ENCODE data around the gene PALLD.

The PALLD gene

DNA sequence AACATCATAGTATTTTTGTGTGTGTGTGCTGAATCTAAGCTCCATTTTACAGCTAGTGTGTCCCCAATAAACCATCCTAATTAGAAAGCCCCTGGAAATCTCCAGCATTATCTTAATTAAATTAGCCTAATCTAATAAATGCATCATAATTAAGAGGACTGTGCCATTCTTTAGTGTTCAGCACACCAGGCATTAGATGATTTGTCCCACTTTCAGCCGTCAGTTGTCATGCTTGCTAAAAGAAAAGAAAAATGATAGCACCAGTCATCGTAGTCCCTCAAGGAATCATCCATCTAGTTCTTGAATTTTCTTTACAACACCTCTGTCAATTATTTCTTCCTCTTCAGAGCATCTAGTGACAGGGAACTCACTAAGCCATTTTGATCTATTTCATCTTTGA is 155.9 kb downstream of the PALLD start:
- DNase-seq (ENCODE audit: insufficient read length, low spot score): no peak
- TF ChIP-seq, protein P1, sequence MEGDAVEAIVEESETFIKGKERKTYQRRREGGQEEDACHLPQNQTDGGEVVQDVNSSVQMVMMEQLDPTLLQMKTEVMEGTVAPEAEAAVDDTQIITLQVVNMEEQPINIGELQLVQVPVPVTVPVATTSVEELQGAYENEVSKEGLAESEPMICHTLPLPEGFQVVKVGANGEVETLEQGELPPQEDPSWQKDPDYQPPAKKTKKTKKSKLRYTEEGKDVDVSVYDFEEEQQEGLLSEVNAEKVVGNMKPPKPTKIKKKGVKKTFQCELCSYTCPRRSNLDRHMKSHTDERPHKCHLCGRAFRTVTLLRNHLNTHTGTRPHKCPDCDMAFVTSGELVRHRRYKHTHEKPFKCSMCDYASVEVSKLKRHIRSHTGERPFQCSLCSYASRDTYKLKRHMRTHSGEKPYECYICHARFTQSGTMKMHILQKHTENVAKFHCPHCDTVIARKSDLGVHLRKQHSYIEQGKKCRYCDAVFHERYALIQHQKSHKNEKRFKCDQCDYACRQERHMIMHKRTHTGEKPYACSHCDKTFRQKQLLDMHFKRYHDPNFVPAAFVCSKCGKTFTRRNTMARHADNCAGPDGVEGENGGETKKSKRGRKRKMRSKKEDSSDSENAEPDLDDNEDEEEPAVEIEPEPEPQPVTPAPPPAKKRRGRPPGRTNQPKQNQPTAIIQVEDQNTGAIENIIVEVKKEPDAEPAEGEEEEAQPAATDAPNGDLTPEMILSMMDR (IDR thresholded peaks at IDR 0.05; ENCODE audit: insufficient read depth, missing control alignments): no peak
- FAIRE-seq: peak; percentile 90

- TF ChIP-seq, protein P1 (IDR thresholded peaks at IDR 0.05; ENCODE audit: insufficient read depth, missing control alignments): no peak
- DNase-seq (ENCODE audit: insufficient read length, low spot score) (no peak), FAIRE-seq (no peak)
Measured at GRCh38 chr4:168654104-168654847, 157.4 kb downstream of the PALLD start.

GRCh38 chr4:168654848-168655174 is 158.0 kb downstream of the PALLD start:
- DNase-seq (ENCODE audit: insufficient read length, low spot score) (no peak), FAIRE-seq (no peak)
- TF ChIP-seq, protein P1 (IDR thresholded peaks at IDR 0.05; ENCODE audit: insufficient read depth, missing control alignments): no peak

GRCh38 chr4:168655182-168655581 is 158.3 kb downstream of the PALLD start:
- TF ChIP-seq, protein P1 (IDR thresholded peaks at IDR 0.05; ENCODE audit: insufficient read depth, missing control alignments): no peak
- DNase-seq (ENCODE audit: insufficient read length, low spot score): no peak

DNA sequence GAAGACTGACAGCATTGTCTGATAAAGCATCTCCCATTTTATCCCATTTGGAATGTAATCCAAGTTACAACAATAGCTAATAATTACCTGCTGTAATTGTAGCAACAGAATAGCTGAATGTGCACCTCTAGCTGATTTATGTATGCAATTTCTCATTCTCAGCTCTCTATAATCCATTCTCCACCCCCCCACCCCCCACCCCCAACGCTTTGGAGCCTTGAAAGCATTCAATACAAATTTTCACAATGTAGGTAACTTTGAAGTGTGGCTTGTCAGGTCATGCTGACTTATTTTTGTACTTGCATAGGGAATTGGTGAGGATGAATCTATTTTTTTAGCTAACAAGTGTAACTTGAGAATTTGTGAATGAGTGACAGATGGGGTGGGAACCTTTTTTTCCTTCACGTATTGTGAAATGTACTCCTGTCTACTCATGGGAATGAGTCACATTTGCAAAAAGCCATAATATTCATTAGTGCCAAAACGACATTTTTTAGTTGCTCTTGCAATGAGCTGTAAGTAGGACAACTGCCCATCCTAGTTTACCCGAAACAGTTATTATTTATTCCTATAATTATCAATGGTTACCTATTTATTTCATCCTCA is 159.3 kb downstream of the PALLD start:
- DNase-seq (ENCODE audit: insufficient read length, low spot score) (no peak), FAIRE-seq (no peak)
- TF ChIP-seq, protein P1 (IDR thresholded peaks at IDR 0.05; ENCODE audit: insufficient read depth, missing control alignments): no peak

More at GRCh38 chr4:168655182-168655581, 158.3 kb downstream of the PALLD start:
- no peak for FAIRE-seq

DNA sequence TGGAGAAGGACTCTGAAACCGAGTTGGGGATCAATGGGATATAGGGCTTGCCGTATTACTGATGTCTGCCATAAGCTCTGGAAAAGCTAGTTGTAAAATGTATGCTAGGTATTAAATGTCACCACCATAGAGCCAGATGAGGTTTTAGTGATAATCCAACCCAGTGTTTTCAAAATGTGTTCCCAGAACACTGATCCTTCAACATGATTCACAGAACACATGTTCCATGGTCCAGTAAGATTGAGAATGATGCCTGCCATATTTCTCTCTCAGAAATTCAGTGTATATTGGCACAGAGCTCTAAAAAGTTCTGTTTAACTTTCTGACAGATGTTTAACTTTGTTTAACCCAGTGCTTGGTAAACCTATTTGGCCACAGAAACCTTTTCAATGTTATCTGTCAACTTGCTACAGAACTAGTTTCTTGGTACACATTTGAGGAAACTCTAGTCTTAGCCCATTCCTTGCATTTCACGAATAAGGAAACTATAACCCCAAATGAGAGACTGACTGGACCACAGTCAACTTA is 160.2 kb downstream of the PALLD start:
- DNase-seq (ENCODE audit: insufficient read length, low spot score) (no peak), FAIRE-seq (no peak)
- TF ChIP-seq, protein P1 (IDR thresholded peaks at IDR 0.05; ENCODE audit: insufficient read depth, missing control alignments): no peak

DNA sequence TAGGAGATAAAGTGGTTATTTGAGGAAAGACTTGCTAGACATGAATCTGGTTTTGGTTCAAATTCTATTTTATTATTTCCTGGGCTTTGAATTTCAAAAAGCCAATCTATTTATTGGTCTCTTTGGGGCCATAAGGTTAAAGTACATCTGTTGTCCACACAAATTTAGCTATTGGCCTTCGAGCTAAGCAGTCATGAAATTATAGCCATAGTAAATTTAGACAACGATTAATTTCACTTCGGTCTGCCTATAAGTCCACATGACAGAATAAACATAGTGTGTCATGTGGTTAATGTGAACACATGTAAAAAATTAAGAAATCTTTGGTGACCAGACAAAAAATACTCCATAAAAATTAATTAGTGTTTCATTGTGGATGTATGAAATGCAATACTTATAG is 161.9 kb downstream of the PALLD start:
- DNase-seq (ENCODE audit: insufficient read length, low spot score) (no peak), FAIRE-seq (no peak)
- TF ChIP-seq, protein P1 (IDR thresholded peaks at IDR 0.05; ENCODE audit: insufficient read depth, missing control alignments): no peak

Measured in D721Med (cell line).